ENCODE measurements around the gene OSBPL10.

The OSBPL10 gene

DNA sequence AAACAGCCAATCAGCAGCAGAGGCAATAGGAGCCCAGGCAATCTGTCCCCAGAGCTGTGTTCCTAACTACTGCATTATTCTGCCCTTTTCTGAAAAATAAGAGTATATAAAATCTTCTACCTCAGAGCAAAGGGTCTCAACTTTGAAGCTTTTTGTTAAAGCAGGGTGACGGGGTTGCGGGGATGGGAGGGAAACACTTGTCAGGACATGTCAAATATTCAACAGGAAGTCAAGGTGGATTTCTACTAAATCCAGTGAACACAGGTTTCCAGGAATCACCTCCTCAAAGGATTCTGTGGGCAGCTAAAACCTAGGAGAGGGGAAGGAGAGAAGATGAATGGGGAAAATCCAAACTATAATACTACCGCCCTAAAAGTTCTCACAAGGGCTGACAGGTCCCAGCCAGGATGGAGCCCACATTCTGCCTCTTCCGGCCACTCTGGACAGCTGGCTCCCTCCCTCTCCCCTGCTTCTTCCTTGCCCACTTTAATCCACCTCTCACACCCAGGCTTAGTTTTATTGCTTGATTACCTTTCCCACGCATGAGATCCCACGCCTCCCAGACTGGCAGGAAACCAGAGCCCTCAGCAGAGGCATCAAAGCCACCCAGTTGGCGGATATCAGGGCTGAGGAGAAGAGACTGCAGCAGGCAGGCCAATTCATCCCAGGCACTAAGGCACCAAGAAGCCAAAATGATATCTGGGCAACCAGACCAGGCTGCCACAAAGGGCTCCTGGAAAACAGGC, 77.2 kb downstream of the OSBPL10 start:
- no peak overlapping the region for H3K4me3 ChIP-seq (ENCODE audit: low read depth, low read length)
- DNase-seq (ENCODE audit: low read depth): no peak

DNA sequence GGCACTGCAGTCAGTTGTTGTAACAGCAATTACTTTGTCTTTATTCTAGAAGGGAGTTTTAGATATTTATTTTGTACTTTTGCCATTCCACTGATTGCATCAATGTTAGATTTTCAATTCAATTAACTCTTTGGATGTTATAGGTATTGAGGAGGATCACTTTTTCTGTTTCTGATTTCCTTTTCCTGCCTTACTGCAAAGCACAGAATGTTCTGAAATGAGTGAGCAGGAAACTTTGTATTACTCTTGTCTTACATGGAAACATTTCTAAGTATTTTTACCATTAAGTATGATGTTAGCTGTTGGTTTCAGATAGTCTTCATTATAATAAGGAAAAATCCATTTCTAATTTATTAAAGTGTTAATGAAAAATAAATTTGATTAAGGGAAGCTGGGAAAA, 80.5 kb downstream of the OSBPL10 start:
- no peak overlapping the region for H3K4me3 ChIP-seq (ENCODE audit: low read depth, low read length)
- no peak for DNase-seq (ENCODE audit: low read depth)

DNA sequence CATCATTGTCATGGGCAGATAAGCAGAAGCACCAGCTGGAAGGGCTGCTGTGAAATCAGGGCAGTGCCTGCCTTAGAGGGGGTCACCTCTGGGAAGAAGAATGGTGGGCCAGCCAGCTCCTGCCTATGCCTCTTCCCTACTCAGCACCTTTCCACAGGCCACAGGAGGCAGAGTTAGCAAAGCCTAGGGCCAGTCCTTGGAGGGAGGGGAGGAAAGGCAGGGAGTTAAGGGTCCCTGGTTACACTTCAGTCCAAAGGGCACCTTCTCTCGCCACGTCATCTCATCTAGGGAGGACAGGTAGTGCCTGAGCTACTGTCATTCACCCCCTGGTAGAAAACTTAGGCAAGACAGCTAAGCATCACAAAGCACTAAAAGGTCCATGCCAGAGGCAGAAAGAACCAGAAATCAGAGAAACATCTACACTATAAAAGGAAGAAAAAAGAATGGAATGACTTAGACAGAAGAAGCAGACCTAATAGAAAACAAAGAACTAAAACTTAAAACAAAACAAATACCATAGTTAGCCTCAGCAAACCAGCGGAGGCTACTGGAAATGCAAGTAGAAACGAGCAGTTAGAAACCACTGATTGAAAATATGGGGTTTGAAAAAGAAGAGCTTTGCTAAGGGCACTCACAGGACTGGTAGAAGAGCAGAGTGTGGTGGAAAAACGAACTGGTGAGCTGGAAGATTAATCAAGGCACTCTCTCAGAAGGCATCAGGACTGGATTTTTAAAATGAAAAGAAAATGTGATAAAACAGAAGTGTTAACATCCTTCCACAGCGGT, 84.2 kb downstream of the OSBPL10 start:
- no peak overlapping the region for H3K4me3 ChIP-seq (ENCODE audit: low read depth, low read length)
- no peak for DNase-seq (ENCODE audit: low read depth)

DNA sequence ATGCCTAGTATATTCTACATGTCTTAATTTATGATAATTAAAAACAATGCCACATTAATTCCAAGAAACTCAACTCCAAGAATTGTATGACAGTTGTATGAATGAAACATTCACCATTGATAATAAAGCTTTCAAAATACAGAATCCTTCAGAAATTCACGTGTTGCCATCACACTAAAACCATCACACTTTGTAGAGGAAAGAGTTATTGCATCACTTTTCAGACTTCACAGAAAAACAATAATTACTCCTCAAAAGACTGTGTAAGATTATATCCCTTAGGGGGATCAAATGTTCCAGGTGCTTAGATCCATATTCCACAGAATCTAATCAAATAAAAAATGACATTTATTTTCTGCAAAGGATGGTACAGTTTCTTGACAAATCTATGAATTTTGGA, 85.0 kb downstream of the OSBPL10 start:
- no peak for DNase-seq (ENCODE audit: low read depth)
- no peak overlapping the region for H3K4me3 ChIP-seq (ENCODE audit: low read depth, low read length)

DNA sequence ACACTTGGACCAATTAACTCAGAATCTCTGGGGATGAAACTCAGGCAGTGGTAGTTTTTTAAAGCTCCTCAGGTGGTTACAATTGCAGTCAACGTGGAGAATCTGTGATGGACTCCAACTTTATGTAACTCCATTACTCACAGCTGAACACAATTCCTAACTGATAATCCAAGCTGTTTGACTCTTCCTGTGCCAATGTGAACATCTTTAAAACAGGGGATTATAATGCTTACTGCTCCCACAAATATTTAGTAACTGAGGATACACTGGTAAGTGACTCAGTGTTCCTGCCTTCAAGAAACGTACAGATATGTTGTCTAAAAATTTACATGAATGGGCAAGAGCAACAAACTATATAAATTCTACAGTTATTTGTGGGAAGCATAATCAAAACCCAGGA, 85.6 kb downstream of the OSBPL10 start:
- no peak overlapping the region for H3K4me3 ChIP-seq (ENCODE audit: low read depth, low read length)
- no peak for DNase-seq (ENCODE audit: low read depth)

DNA sequence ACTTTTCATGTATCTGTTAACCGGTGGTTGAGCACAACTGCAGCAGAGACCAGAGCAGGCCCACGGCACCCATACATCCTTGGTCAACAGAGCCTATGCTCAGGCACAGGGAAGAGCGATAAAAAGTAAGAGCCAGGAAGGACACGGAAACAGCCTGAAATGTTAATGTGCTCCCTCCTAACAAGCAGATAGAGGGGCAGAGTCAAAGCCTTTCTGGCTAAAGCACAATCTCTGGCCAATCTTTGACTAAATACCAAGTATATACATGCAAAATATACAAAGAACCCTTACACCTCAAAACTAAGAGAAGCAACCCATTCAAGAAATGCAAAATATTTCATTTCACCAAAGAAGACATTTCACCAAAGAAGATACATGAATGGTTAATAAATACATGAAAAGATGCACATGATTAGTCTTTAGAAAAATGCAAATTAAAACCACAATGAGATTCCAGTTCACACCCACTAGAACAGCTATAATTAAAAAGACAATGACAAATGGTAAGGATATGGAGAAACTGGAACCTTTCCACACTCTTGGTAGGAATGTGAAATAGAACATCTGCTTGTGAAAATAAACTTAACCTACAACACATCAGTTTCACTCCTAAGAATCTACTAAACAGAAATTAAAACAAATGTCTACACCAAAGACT, 88.0 kb downstream of the OSBPL10 start:
- DNase-seq (ENCODE audit: low read depth): no peak
- no peak overlapping the region for H3K4me3 ChIP-seq (ENCODE audit: low read depth, low read length)

DNA sequence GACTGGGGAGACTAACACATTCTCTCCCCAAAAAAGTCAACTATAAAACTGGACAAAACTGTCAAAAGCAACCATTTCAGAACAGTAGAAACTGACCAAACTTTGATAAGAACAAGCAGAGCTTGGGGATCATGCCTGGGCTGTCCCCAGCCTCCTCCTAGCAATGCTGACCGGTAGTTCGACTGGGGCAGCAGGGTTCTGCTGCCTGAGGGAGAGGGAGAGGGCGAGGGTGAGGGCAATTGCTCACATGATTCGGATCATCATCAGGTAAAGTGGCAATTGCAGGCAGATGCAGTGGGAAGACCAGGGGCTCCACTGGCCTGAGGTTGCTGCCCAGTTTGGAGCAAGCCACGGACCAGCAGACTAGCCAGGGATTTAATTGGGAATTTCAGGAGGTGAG, 88.6 kb downstream of the OSBPL10 start:
- H3K4me3 ChIP-seq (ENCODE audit: low read depth, low read length): no peak overlapping the region
- DNase-seq (ENCODE audit: low read depth): no peak

DNA sequence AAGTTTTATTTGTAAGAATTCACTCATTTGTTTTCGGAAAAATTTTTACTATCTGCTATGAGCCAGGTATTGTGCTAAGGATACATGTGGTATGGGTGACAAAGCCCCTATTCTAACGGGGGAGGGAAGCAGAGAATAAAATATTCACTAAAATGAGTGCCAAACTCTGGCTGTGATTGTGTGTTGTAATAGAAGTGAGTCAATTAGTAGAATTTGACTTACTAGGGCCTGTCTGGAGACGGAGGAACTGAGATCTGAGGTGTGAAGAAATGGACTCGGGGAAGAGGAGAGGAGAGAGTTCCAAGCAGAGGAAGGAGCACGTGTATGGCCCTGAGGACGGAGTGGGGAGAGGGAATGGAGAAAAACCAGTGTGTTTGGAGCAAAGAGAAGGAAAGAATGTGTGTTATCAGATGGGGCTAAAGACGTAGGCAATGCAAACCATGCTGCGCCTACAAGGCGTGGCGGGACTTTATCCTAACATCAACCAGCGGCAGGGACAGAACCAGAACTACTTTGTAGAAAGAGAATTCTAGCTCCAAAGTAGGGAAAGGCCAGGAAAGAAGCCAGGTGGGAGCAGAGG, 89.1 kb downstream of the OSBPL10 start:
- no peak for DNase-seq (ENCODE audit: low read depth)

DNA sequence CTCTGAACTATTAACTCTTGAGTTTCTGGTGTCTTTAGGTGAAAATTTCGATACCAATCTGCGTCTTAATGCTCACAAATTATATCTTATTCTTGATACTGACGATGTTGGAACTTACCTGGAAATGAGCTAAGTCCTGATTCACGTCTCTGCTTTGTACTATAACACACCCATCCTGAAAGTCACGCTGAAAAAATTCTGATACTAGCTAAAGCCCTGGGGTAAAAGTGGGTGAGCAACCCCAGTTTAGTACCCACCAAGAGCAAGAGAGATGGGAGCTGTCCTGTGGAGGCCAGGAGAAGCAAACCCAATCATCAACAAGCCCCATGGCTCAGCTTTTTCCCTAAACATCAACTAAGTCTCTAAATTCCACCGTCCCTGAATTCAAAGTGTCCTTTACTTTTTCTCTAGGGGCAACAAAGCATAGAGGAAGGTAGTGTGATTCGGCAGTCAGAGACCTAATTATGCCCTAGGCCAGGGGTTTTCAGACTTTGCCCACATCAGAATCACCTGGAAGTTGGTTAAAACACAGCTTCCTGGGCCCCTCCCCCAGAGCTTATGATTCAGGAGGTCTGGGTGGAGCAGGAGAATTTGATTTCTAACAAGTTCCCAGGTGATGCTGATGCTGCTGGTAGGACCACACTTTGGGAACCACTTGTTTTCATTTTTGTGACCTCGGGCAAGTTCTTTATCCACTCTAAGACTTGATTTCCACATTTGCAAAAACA, 90.2 kb downstream of the OSBPL10 start:
- no peak overlapping the region for H3K4me3 ChIP-seq (ENCODE audit: low read depth, low read length)
- no peak for DNase-seq (ENCODE audit: low read depth)

More for the DNA sequence above, 89.1 kb downstream of the OSBPL10 start:
- H3K4me3 ChIP-seq (ENCODE audit: low read depth, low read length): no peak overlapping the region

DNA sequence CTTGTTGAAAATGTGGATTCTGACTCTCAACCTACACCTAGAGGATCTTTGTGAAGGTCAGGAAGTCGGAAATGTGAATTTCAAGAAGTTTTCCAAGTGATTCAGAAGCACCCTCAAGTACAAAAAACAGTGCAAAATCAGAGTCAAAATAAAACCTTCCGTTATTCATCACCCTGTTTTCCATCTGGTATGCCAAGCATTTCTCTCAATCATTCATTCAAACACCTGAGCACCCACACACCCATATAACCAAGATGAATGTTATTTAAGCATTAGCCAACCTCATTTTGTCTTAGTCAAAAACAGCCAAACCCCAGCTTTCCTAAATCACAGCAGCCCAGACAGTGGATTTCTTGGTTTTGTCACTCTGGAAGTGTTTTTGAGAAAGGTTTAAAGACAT, 91.1 kb downstream of the OSBPL10 start:
- no peak overlapping the region for H3K4me3 ChIP-seq (ENCODE audit: low read depth, low read length)
- no peak for DNase-seq (ENCODE audit: low read depth)

DNA sequence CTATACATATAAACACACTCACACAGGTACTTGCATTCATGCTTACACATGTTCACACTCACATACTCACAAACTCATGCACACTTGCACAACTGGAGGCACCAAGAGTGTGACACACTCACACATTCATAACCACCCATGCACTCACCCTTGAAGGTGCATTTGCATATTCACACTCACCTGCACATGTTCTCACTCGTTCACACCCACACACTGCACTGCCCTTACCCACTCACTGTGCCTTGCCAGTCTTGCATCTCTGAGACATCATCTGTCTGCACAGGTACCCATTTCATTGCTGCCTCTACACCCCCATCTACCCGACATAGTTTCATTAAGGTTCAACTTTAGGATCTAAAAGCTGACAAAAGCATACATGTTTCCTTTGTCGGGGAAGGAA, 95.8 kb downstream of the OSBPL10 start:
- no peak overlapping the region for H3K4me3 ChIP-seq (ENCODE audit: low read depth, low read length)
- no peak for DNase-seq (ENCODE audit: low read depth)

DNA sequence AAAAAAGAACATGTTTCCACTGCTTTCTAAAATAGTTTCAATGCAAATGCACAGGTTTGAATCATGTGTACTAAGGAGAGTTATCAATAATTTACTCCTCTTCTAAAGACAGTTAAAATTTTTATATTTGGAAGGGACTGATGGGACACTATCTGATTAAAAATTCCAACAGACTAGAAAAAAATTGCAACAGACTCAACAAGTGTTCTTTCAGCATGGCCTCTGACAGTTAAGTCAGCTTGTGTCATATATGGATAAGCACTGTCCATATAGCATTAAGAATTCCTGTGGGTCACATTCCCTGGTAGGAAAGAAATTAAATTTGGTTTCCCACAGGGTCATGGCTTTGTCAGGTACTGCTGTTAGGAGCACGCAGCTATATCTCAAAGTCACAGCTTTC, 96.8 kb downstream of the OSBPL10 start:
- H3K4me3 ChIP-seq (ENCODE audit: low read depth, low read length): no peak overlapping the region
- no peak for DNase-seq (ENCODE audit: low read depth)

DNA sequence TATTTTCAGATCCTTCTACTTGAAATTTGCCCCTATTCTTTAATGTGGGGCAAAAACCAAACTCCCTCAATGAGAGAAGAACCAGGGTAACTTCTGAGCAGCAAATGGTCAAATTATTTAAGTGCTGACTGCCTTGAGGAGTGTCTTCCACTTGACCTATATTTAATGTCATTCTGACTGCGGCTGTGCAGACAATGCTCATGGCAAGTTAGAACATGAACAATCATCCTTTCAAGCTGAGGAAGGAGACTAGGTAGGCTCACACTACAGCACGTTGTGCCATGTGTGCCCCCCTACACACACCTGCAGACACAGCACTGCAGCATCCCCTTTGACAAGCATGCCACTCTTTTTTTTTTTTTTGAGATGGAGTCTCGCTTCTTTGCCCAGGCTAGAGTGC, 98.2 kb downstream of the OSBPL10 start:
- DNase-seq (ENCODE audit: low read depth): no peak
- no peak overlapping the region for H3K4me3 ChIP-seq (ENCODE audit: low read depth, low read length)

DNA sequence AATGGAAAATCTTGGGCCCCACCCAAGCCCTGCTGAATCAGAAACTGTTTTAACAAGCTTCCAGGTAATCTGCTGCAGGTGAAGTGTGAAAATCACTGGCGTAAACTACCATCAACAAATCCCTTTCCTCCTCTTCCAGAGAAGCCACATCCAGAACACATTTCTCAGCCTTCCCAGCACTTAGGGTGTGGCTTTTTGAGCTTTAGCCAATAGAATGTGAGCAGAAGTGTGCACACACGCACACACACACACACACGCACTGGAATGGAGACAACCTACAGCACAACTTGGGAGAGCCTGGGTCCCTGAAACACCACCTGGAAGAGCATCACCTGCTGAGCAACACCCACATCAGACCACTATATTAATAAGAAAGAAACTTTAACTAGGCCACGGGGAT, 98.6 kb downstream of the OSBPL10 start:
- no peak overlapping the region for H3K4me3 ChIP-seq (ENCODE audit: low read depth, low read length)
- DNase-seq (ENCODE audit: low read depth): no peak

DNA sequence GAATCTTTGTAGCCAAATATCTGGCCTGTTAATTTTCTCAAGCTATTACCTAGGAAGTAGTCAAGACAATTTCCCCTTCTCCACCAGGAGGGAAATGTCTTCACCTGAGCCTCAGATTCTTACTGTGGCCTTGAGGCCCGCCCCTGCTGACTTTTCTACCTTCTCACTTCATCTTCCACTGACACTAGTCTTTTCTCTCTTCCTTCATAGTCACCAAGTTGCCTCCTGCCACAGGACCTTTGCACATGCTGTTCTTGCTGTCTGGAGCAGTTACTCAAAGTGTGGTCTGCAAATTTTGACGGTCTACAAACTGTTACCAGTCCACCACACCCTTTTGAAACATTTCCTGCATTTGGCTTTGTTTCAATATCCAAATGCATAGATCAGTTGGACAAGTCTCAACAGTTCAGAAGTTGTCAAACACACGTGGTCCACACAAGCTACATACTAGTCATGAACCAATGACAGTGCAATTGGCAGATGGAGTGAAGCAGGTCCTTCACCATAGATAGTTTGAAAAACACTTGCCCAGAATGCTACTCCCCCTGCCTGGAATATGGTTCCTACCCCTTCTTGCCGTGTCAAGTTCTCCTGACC, 100.5 kb downstream of the OSBPL10 start:
- DNase-seq (ENCODE audit: low read depth): no peak
- H3K4me3 ChIP-seq (ENCODE audit: low read depth, low read length): no peak overlapping the region

DNA sequence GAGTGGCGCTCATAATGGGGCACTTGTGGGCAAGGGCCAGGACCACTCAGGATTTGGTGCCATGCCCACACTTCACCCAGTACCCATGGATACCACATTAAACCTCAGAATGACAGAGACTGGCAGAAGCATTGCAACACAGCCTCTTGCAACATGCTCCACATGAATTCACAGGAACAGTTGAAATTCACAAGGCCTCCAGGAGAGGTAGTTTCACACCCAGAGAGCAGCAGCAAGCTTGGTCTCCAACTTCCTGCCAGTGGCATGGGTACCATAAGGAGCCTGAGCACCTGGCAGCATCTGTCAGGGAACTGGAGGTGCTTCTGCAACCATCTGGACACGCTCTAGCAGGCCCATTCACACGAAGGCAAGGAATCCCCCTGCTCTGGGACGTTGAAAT, 101.0 kb downstream of the OSBPL10 start:
- H3K4me3 ChIP-seq (ENCODE audit: low read depth, low read length): no peak overlapping the region
- DNase-seq (ENCODE audit: low read depth): no peak

DNA sequence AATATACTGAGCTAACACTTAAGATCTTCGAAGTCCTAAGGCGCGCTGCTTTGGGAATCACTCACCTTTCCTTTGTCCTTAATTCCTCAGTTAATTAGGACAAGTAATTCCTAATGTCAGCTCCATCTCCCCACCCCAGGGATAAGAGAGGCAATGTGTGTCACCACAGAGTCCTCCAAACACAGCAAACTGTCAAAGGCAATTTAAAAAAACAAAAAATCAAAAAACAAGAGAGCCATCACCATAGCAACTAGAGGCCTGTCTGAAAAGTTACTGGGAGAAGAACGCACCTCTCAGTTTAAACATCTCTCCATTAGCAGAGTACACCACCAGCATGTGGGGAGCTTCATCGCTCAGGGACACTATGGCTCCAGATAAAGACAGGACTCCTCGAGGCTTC, 101.7 kb downstream of the OSBPL10 start:
- DNase-seq (ENCODE audit: low read depth): no peak
- H3K4me3 ChIP-seq (ENCODE audit: low read depth, low read length): no peak overlapping the region

DNA sequence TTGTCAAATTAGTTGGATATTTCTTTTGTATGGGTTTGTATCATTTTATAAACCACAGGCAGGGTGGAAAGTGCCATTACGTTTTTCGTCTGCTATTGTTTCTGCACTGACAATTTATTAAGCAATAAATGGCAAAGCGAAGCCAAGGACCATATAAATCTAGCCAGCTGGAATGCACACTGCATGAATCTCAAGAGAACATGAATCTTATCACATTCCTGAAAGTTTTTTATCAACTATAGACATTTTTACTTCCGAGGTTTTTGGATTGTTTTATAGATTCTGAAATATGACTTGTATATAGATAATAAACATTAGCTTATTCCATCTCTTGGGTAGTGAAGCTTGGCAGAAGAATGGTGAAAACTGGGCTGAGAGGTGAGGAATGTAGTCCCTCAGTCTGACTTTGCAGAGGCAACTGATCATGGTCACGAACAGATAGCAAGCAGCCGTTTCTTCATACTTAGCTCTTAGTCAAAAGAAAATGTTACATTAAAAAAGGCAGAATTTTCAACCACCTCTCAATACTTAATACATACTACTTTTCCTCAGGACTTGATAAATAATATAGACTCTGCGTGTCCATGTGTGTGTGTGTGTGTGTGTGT, 102.7 kb downstream of the OSBPL10 start:
- DNase-seq (ENCODE audit: low read depth): no peak
- no peak overlapping the region for H3K4me3 ChIP-seq (ENCODE audit: low read depth, low read length)

DNA sequence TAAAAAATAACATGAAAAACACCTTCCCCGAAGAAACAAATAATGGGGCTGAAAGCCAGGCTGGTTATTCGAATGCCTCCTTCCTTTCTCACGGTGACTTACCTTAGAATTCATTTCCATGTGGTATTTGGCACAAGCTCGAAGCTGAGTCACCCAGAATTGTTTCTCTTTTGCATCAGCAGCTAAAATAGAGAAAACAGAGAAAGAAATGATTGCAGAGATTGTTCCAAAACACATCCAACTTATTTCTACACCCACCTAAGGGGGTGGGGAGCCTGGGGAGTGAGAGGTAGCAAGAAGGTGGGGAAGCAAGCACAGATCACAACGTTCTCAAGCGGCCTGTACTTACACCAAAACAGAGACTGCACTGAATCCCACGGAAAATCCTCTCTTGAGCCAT, 104.7 kb downstream of the OSBPL10 start:
- no peak overlapping the region for H3K4me3 ChIP-seq (ENCODE audit: low read depth, low read length)
- peak; percentile 58 for DNase-seq (ENCODE audit: low read depth)

Data from skeletal muscle cell (primary cell).